Left colon (tissue), 2 donors: ENCODE results near the gene TAS2R42. TPM values are rescaled to one million over a fixed set of nuclear protein-coding genes. Genes with fewer than 3 reads are reported as not detected.

Experiments
- ATAC-seq: fragments of 200-7000 bp; cut with Tn5 transposase; one replicate; pipeline ENCODE4 v1.9.1; 2020; ENCODE audit warnings: mild to moderate bottlenecking, moderate library complexity
- DNase-seq, 2 donors: peaks; one replicate each; pipeline ENCODE4 v3.0.0-alpha.2; 2020
- intact Hi-C, 2 donors: fragments of 100-400 bp; cut with DNase I in 1 of 2; cut with micrococcal nuclease in 1 of 2; formaldehyde crosslinking; loops; one replicate each; pipeline versions ENCODE4 v1.11.2 to v1.14.0; 2022; cut with DNase I, micrococcal nuclease
- total RNA-seq, 2 donors: library from RNA; stranded (reverse); fragmentation: NEBNext Ultra II Directional; extraction: Animal tissue kit (Norgen Biotek cat#: 25700); gene quantifications; one replicate each; pipeline ENCODE4 v1.2.1, GENCODE V29; 2021
- donor health status: DM: no; HTN: no; CAD: no.
- donor health status: DM: yes; HTN: yes; CAD: no.

Gene TAS2R42
- total RNA-seq, 2 donors from 2014 or later: not detected

DNA sequence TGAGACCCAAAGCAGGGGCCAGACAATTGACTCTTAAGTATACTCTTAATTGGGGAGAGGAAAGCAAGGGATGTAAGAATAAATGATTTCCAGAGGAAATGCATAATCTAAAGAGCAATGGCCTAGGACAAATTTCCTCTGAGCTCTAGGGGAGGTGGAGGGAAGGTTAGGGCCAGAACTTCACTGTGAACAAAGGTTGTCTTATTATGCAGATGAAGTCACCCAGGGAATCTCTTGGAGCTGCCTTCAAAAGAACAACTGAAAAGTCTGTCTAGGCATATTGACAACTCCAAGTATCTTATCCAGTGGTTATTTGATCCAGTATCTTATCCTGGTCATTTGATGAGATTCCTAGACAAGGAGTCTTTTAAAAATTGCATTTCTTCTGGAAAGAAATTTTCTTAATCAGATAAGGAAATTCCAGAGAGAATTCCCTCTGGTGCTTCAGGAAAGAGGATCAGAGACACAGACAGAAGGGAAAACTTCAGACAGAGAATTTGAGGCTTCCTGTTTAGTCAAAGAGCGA lies 32.3 kb downstream of the TAS2R42 start:
- intact Hi-C loops: no loop called here
- no peak for ATAC-seq

DNA sequence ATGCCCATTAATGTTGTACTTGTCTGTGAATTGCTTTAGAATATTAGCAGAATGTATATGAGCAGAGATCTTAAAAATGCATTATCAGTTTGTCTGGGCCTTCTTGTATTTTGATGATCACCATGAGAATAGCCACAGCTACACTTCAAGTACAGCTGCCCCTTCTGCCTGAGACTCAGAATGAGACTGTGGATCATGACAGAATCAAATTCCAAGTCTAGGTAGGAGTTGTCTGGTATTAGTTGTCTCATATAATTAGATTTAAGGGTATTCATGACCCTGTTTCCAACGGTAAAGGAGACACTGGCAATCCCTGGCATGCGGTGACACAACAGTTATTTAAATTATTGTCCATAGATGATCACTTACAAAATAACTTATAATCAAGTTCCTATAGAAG lies 34.0 kb downstream of the TAS2R42 start:
- intact Hi-C loops: no loop called here
- no peak for ATAC-seq
- no peak for DNase-seq

More for the DNA sequence above, 32.3 kb downstream of the TAS2R42 start:
- no peak for DNase-seq

GRCh38 chr12:11150832-11151231 lies 35.9 kb downstream of the TAS2R42 start:
- intact Hi-C loops: no loop called here
- ATAC-seq (no peak), DNase-seq (no peak)

GRCh38 chr12:11147420-11147819 lies 39.3 kb downstream of the TAS2R42 start:
- intact Hi-C loops: no loop called here

DNA sequence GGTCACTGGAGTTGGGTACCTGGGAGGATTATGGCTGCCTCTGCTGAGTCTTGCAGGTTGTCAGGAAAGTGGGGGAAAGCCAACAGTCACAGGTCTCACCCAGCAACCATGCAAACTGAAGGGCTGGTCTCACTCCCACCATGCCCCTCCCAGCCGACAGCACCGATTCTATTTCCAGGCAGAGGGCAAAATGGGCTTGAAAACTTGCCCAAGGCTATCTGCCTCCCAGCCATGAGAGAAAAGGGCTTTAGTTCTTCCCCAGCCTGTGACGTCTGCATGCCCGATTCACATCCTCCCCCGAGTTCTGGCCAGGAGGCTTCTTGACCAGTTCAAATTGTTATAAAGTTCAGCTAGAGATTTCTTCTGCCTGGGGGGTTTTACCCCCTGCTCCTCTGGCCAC lies 42.4 kb downstream of the TAS2R42 start:
- ATAC-seq (no peak), DNase-seq (no peak)
- intact Hi-C loops: no loop called here

More at GRCh38 chr12:11147420-11147819, 39.3 kb downstream of the TAS2R42 start:
- ATAC-seq (no peak), DNase-seq (no peak)

DNA sequence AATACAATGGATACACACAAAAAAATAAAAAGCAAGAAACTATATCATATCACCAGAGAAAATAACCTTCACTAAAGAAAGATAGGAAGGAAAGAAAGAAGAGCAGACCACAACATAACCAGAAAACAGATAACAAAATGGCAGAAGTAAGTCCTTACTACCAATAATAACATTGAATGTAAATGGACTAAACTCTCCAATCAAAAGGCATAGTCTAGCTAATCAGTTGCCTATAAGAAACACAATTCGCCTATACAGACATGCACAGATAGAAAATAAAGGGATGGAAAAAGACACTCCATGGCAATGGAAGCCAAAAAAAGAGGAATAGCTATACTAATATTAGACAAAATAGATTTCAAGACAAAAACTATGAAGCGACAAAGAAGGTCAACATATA lies 43.4 kb downstream of the TAS2R42 start:
- DNase-seq: no peak
- ATAC-seq: no peak
- intact Hi-C loops: no loop called here

- intact Hi-C loops: no loop called here
- ATAC-seq (no peak), DNase-seq (no peak)
Measured at GRCh38 chr12:11136075-11136474, 50.7 kb downstream of the TAS2R42 start.

Other genes with a start within 250 kb of the TAS2R42 start
- 1 to 10 TPM; 1.8 to 2.1 TPM for gene TAS2R14, start 247.7 kb downstream of the TAS2R42 start, total RNA-seq
- 1 to 10 TPM; 1.2 to 1.6 TPM for gene TAS2R50, start 200.0 kb downstream of the TAS2R42 start, total RNA-seq
- gene TAS2R20, start 188.6 kb downstream of the TAS2R42 start, total RNA-seq: 1 to 10 TPM; 1.6 to 1.7 TPM
- gene TAS2R19, start 164.3 kb downstream of the TAS2R42 start, total RNA-seq: 1 to 10 TPM; 2.9 TPM
- 1 to 10 TPM; 3.3 to 3.7 TPM for gene TAS2R31, start 155.5 kb downstream of the TAS2R42 start, total RNA-seq
- gene TAS2R46, start 124.6 kb downstream of the TAS2R42 start, total RNA-seq: 1 to 10 TPM in 1 of 2 donors, under 1 TPM in 1; 0.95 to 2.5 TPM
- under 1 TPM in 1 of 2 donors, not detected in 1; 0.42 TPM for gene TAS2R43, start 94.6 kb downstream of the TAS2R42 start, total RNA-seq
- gene TAS2R30, start 52.3 kb downstream of the TAS2R42 start, total RNA-seq: 1 to 10 TPM; 2.3 to 4.0 TPM
- gene SMIM10L1, start 15.7 kb downstream of the TAS2R42 start, total RNA-seq: 1 to 10 TPM; 7.6 to 8.1 TPM
- not detected for gene PRB3, start 82.8 kb upstream of the TAS2R42 start, total RNA-seq
- gene PRB4, start 123.5 kb upstream of the TAS2R42 start, total RNA-seq: not detected
- not detected for gene PRB2, start 208.6 kb upstream of the TAS2R42 start, total RNA-seq